ENCODE data around the gene EXOC4. TPM values are rescaled to one million over a fixed set of nuclear protein-coding genes. Genes with fewer than 3 reads are reported as not detected.

Gene EXOC4
- total RNA-seq, 1 donor from 2014 or later, result 81.9 TPM

GRCh38 chr7:133699386-133699785, 446.5 kb downstream of the EXOC4 start:
- DNase-seq (ENCODE audit: low spot score), result no peak

GRCh38 chr7:133702078-133702477, 449.2 kb downstream of the EXOC4 start:
- no peak for DNase-seq (ENCODE audit: low spot score)

- DNase-seq (ENCODE audit: low spot score), result no peak
Observed at GRCh38 chr7:133702960-133703359, 450.1 kb downstream of the EXOC4 start.

GRCh38 chr7:133703547-133703946, 450.7 kb downstream of the EXOC4 start:
- peak; percentile 7 for DNase-seq (ENCODE audit: low spot score)

GRCh38 chr7:133704453-133704852, 451.6 kb downstream of the EXOC4 start:
- DNase-seq (ENCODE audit: low spot score), result no peak

- DNase-seq (ENCODE audit: low spot score), result no peak
Observed at GRCh38 chr7:133705596-133705995, 452.7 kb downstream of the EXOC4 start.

GRCh38 chr7:133706016-133706415, 453.1 kb downstream of the EXOC4 start:
- no peak for DNase-seq (ENCODE audit: low spot score)

GRCh38 chr7:133709036-133709880, 456.4 kb downstream of the EXOC4 start:
- DNase-seq (ENCODE audit: low spot score), result no peak

- no peak for DNase-seq (ENCODE audit: low spot score)
Observed at GRCh38 chr7:133712544-133712943, 459.7 kb downstream of the EXOC4 start.

GRCh38 chr7:133714654-133715053, 461.8 kb downstream of the EXOC4 start:
- no peak for DNase-seq (ENCODE audit: low spot score)

- DNase-seq (ENCODE audit: low spot score), result no peak
Observed at GRCh38 chr7:133718131-133718530, 465.3 kb downstream of the EXOC4 start.

- DNase-seq (ENCODE audit: low spot score), result no peak
Observed at GRCh38 chr7:133723044-133723443, 470.2 kb downstream of the EXOC4 start.

GRCh38 chr7:133724148-133724547, 471.3 kb downstream of the EXOC4 start:
- DNase-seq (ENCODE audit: low spot score), result no peak

- DNase-seq (ENCODE audit: low spot score), result no peak
Observed at GRCh38 chr7:133724694-133725093, 471.8 kb downstream of the EXOC4 start.

GRCh38 chr7:133727476-133728214, 474.8 kb downstream of the EXOC4 start:
- DNase-seq (ENCODE audit: low spot score), result no peak

- no peak for DNase-seq (ENCODE audit: low spot score)
Observed at GRCh38 chr7:133730360-133730759, 477.5 kb downstream of the EXOC4 start.

GRCh38 chr7:133733401-133733800, 480.5 kb downstream of the EXOC4 start:
- DNase-seq (ENCODE audit: low spot score), result no peak

GRCh38 chr7:133735222-133735621, 482.3 kb downstream of the EXOC4 start:
- no peak for DNase-seq (ENCODE audit: low spot score)

- DNase-seq (ENCODE audit: low spot score), result no peak
Observed at GRCh38 chr7:133739817-133740216, 486.9 kb downstream of the EXOC4 start.

- no peak for DNase-seq (ENCODE audit: low spot score)
Observed at GRCh38 chr7:133741078-133741477, 488.2 kb downstream of the EXOC4 start.

GRCh38 chr7:133741703-133742102, 488.8 kb downstream of the EXOC4 start:
- DNase-seq (ENCODE audit: low spot score), result no peak

GRCh38 chr7:133742709-133743538, 490.0 kb downstream of the EXOC4 start:
- peak; percentile 6 for DNase-seq (ENCODE audit: low spot score)

Measured in umbilical cord (tissue), 2 donors.